HEK293 (cell line): ENCODE data around the gene UNC13A.

Experiments used
- CTCF ChIP-seq: fragments of 450-650 bp; formaldehyde crosslinking; IDR thresholded peaks from 2 replicates; pipeline ENCODE4 v1.5.1; 2016; ENCODE audit warnings: missing biosample characterization, missing genetic modification characterization
- GFI1B ChIP-seq: fragments of 450-650 bp; formaldehyde crosslinking; IDR thresholded peaks from 2 replicates; pipeline ENCODE4 v1.5.1; 2016; ENCODE audit warnings: missing biosample characterization, missing genetic modification characterization
- HOXC10 ChIP-seq: sonication (generic); formaldehyde crosslinking; IDR thresholded peaks from 2 replicates; pipeline ENCODE4 v1.8.1; 2023; ENCODE audit warnings: mild to moderate bottlenecking, missing genetic modification reagents
- PBX3 ChIP-seq: sonication (generic); formaldehyde crosslinking; IDR thresholded peaks from 2 replicates; pipeline ENCODE4 v1.8.1; 2022; ENCODE audit warnings: mild to moderate bottlenecking, moderate library complexity, missing genetic modification reagents
- ZBTB21 ChIP-seq: fragments of 450-650 bp; formaldehyde crosslinking; IDR thresholded peaks from 2 replicates; pipeline ENCODE4 v1.5.1; 2017; ENCODE audit warnings: missing biosample characterization, missing genetic modification characterization
- ZNF274 ChIP-seq, 2 experiments: fragments of 200-500 bp in 1 of 2; fragments of 450-650 bp in 1 of 2; sonication (Bioruptor generic) in 1 of 2; formaldehyde crosslinking in 1 of 2; IDR thresholded peaks; 2 replicates each; pipeline versions ENCODE4 v1.5.1 to v1.6.1; 2014 to 2016; ENCODE audit warnings: borderline replicate concordance in 1 of 2, inconsistent platforms in 1 of 2, low read length in 1 of 2, missing biosample characterization in 1 of 2, missing genetic modification characterization in 1 of 2
- ZNF324 ChIP-seq: fragments of 450-650 bp; formaldehyde crosslinking; IDR thresholded peaks from 2 replicates; pipeline ENCODE4 v1.5.1; 2016; ENCODE audit warnings: missing biosample characterization, missing genetic modification characterization
- ZNF521 ChIP-seq: fragments of 450-650 bp; formaldehyde crosslinking; IDR thresholded peaks from 2 replicates; pipeline ENCODE4 v1.5.1; 2017; ENCODE audit warnings: missing biosample characterization, mild to moderate bottlenecking, missing genetic modification characterization
- ZNF623 ChIP-seq: fragments of 450-650 bp; formaldehyde crosslinking; IDR thresholded peaks from 2 replicates; pipeline ENCODE4 v1.5.1; 2016; ENCODE audit warnings: missing biosample characterization, missing genetic modification characterization
- ZNF704 ChIP-seq: fragments of 450-650 bp; formaldehyde crosslinking; IDR thresholded peaks from 2 replicates; pipeline ENCODE4 v1.5.1; 2016; ENCODE audit warnings: missing biosample characterization, missing genetic modification characterization

- TF ChIP-seq CTCF (tag by site-specific recombination) (no peak), ZNF274 (IDR thresholded peaks at IDR 0.05; ENCODE audit: low read length) (no peak), ZNF274 (tag by site-specific recombination; IDR thresholded peaks at IDR 0.05; ENCODE audit: borderline replicate concordance) (no peak), ZNF521 (no peak), PBX3 (CRISPR knock-in tag) (no peak), ZBTB21 (no peak), ZNF623 (tag by site-specific recombination) (no peak), ZNF324 (no peak), GFI1B (tag by site-specific recombination) (no peak), HOXC10 (CRISPR knock-in tag) (no peak), ZNF704 (tag by site-specific recombination) (no peak)
Observed at GRCh38 chr19:17562561-17562960, 125.6 kb downstream of the UNC13A start.
